OCI-LY1 (cell line): ENCODE data around the gene PMEPA1.

ENCODE experiments used
- CTCF ChIP-seq: fragments of 200-600 bp; sonication (generic), shearing (Covaris generic); IDR thresholded peaks from 2 replicates; pipeline ENCODE4 v1.5.1; 2017; ENCODE audit warnings: mild to moderate bottlenecking, antibody characterized with exemption, low read length, moderate library complexity, mixed read lengths
- EZH2 ChIP-seq: fragments of 200-600 bp; sonication (generic), shearing (Covaris generic); IDR thresholded peaks from 2 replicates; pipeline ENCODE4 v1.8.0; 2017; ENCODE audit warnings: borderline replicate concordance, mixed run types, mild to moderate bottlenecking, antibody characterized with exemption, low read length, moderate library complexity, mixed read lengths

GRCh38 chr20:57649617-57650015 lies 60.2 kb downstream of the PMEPA1 start:
- TF ChIP-seq CTCF (no peak), EZH2 (no peak)
